GM18499 (cell line): ENCODE data around the gene RERGL.
"Not testable (repeated sequence)": the region's sequence is repeated elsewhere in the genome, so short reads cannot be mapped to it uniquely, and the experiment has no call there.

ENCODE experiments used
- ATAC-seq: cut with Tn5 transposase; IDR thresholded peaks from one replicate; pipeline ENCODE4 v1.9.1; 2021; ENCODE audit warnings: moderate number of reproducible peaks; ENCODE audit not compliant: insufficient read depth, unreplicated experiment

The RERGL gene

GRCh38 chr12:18090093-18090492 is at the start of gene RERGL:
Gene RERGL, minus strand, starts transcription at chr12:18090193. Its CDS starts 53 bp downstream, at chr12:18090140.
- ATAC-seq: no peak

GRCh38 chr12:18139254-18139653 is 49.3 kb upstream of the RERGL start:
- no peak for ATAC-seq

DNA sequence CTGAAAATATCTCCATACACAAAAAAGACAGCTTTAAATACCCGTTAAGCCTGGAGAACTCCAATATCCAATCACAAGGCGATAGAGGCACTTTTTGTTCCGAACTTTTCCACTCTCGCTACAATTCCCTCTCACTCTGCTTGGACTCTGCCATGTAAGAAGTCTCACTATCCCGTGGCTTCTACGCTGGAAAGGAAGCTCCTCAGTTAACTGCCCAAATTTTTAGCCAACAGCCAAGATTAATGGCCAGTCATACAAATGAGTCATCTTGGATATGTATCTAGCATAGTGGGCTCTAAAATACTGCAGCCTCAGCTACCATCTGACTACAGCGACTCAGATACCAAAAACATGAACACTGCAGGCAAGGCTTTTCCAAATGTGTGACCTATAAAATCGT is 45.5 kb upstream of the RERGL start:
- no peak for ATAC-seq

GRCh38 chr12:18135086-18135485 is 45.1 kb upstream of the RERGL start:
- no peak for ATAC-seq

DNA sequence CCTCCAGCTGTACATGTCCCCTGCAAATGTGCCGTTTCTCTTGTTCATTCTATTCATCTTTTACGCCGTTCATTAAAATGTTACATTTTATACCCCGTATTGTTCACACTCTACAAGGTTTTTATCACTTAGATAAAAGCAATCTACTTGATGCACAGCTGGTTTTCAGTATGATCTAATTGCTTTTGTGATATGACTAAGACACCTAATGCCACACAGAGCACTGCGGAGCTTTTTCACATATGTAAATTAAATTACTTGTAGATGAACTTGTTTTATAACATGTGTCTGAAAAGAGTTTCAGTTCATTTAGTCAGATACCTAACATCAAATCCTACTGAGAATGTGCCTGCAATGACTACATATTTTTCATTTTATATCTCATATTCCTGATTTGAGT is 40.9 kb upstream of the RERGL start:
- ATAC-seq: no peak

GRCh38 chr12:18123707-18124106 is 33.7 kb upstream of the RERGL start:
- ATAC-seq: no peak

DNA sequence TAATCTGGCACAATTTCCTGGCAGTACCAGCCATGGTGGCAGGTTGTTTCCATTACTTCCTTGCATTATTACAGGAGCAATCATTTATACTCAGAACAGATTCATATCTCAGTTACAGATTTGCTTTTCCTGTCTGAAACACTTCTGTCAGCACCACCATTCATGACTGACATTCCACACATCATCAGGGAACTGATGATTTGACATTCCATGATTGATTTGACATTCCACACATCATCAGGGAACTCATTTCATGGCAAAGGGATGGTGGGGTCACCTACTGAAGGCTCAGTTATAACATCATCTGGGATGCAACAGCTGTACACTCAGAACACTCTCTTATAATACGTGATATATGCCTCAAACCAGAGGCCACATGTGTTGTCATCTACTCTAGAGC is 30.9 kb upstream of the RERGL start:
- no peak for ATAC-seq

GRCh38 chr12:18108611-18109010 is 18.6 kb upstream of the RERGL start:
- no peak for ATAC-seq

GRCh38 chr12:18103624-18104023 is 13.6 kb upstream of the RERGL start:
- no peak for ATAC-seq

DNA sequence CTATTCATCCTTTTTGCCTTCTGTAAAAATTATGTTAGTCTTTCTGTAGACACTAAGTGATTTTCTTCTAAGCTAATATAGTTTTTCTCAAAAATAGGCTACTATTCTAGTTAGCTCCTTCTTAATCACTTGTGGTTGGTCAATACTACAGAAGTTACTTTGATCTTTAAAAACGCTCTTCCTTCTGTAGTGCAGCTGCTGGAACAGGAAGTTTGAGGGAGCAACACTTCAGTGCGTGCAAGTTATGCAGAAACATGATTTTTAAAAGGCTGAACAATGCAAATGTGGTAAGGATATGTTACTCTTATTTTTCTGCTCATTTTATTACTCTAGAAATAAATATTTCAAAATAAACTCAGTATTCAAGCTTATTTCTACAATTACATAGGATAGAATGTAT is 11.1 kb upstream of the RERGL start:
- no peak for ATAC-seq

GRCh38 chr12:18084080-18084479 is 5.9 kb downstream of the RERGL start:
- no peak for ATAC-seq

DNA sequence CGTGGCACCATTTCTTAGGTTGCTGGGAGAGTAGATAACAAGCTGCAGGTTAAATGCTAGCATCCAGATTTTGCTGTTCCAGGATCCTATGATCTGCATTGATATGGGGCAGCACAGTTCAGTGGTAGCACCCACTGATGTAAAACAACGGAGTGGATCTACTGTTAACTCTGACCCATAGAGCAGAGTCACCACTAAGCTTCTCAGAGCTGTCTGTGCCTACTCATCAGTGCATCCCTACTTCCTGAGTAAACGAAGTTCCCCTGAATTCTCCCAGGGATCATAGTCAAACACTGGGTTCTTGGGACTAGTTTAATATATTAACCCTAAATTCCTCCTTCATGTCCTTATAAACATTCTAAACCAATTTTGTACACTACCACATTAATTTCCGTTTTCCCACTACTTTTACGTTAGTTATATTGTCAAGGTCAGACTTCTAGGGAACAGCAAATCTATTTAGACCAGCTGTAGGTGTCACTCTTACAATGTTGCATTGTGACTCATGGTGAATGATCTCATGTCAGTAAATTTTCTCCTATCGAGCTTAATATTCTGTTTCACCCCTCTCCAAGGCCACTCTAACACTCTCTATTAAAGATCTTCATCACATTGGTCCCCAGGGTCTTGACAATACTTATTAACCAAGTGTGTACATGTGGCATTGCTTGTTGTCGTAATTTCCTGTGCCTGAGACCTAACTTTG is 10.3 kb downstream of the RERGL start:
- no peak for ATAC-seq

DNA sequence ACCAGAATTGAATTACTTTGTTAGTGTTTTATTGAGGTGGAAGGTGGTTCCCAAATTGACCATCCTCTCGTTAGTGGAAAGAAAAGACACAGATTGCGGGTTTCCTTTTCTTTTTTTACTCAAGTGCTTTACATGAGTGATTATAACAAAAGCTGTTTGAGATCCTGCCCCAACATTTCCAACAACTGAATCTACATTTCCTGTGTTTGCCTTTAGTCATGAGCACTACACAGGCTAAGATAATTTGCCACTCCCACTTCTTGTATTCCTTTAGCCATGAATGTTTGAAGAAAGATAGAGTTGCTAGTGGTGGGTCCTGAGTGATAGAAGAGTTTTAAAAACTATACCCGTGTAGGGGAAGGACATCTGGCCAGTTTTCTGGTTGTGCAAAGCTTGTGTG is 16.0 kb downstream of the RERGL start:
- no peak for ATAC-seq

DNA sequence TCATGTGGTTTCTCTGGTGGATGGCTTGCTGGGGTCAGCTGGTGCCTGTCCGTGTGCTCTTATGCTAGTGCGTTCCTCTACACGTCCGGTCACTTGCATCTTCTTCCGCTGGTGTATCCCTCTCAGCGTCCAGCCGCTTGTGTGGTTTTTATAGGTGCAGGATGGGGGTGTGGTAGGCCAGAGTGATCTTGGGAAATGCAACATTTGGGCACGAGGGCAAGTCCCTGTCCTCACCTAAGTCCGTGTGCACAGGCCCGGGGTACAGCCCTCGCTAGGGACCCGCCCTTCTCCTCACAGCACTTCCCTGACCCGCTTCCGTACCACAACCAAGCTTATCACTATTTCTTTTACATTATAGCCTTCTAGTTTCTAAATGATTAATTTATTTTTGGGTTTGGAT is 17.3 kb downstream of the RERGL start:
- no peak for ATAC-seq

GRCh38 chr12:18071336-18071735 is 18.7 kb downstream of the RERGL start:
- ATAC-seq: no peak

- ATAC-seq: no peak
These were observed 21.6 kb downstream of the RERGL start for GRCh38 chr12:18068355-18068754.

DNA sequence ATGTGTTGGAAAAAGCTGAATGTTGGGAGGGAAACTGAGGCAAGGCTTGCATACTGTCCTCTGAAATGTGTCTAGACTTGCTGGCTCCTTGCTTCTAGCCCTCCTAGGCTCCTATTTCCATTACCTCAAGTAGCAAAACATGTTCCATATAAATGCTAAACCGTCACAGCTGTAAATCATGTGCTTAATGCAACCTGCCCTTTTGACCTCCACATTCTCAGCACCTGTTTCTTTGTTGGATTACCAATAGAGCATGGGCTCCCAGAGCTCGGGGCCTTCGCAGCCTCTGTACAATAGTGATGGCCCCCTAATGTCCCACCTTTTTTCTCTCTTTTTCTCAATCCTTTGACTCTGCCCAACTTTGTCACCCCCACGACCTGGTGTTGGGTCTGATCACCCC is 23.3 kb downstream of the RERGL start:
- ATAC-seq: no peak

DNA sequence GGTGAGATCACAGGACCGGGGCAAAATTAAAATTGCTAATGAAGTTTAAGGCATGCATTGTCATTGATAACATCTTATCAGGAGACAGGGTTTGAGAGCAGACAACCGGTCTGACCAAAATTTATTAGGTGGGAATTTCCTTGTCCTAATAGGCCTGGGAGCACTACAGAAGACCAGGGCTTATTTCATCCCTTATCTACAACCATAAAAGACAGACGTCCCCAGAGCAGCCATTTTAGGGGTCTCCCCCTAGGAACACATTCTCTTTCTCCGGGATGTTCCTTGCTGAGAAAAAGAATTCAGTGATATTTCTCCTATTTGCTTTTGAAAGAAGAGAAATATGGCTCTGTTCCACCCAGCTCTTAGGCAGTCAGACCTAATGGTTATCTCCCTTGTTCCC is 27.1 kb downstream of the RERGL start:
- ATAC-seq: not testable (repeated sequence)

- no peak for ATAC-seq
These were observed 32.9 kb downstream of the RERGL start for GRCh38 chr12:18057051-18057450.

DNA sequence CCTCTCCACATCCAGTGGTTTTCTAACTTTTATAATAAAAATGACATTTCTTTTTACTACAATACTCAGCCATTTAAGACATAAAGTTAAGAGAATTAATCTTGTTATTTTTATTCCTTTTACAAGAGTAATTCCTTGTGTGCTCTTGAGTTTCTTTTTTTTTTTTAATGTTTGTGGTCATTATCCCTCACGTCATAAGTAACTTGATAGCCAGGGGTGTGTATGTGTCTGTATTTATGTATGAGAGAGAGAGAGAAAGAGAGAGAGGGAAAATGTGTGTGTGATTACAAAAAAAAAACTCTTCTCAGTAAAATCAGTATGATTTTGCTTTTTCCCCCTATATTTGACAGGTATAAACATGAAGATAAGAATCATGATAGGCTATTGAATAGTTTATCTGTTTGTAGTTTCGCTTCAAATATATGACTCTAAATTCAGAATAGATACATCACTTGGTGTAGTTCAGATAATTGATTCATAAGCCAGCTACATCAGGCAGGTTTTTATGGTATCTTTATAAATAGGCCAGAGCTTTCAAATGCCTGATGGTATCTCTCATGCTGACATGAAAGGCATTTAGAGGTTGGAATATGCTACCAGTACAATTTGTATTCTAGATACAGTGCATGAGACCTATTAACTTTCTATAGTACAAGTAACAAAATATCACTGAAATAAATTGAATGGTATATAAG is 34.9 kb downstream of the RERGL start:
- no peak for ATAC-seq

DNA sequence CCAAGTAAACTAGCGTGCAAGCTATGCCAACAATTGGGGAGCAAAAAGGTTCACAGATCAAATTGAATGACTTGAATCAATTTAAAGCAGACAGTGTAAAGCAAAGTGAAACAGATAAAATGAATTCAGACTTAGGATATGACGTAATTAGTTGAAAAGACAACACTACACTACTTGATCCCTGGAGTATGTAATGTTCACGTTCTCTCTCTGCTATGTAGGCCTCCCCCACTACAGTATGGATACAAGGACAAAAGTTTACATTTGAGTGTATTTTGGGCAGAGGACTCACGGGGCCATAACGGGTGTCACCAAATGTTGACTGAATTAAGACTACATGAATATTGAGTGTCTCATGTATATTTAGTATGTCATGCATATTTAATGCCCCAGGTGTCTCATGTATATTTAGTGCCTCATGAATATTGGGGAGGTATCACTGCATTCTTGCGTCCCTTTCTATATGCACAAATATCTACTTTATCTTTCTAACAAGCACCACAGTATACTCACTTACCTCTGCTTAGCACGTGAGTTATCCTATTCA is 44.5 kb downstream of the RERGL start:
- no peak for ATAC-seq
